B cell (primary cell): Measurements from ENCODE around the gene SVIP.

ENCODE experiments used
- EZH2 ChIP-seq: IDR thresholded peaks from 2 replicates; pipeline ENCODE4 v1.6.1; 2012; ENCODE audit warnings: borderline replicate concordance, low read depth, mild to moderate bottlenecking, moderate library complexity, low read length; ENCODE audit not compliant: insufficient read depth, poor library complexity, severe bottlenecking
- TF ChIP-seq, protein P1 (sequence below): fragments of 200-600 bp; IDR thresholded peaks from one replicate; pipeline ENCODE4 v1.8.0; 2022; ENCODE audit warnings: antibody characterized with exemption, mild to moderate bottlenecking

DNA sequence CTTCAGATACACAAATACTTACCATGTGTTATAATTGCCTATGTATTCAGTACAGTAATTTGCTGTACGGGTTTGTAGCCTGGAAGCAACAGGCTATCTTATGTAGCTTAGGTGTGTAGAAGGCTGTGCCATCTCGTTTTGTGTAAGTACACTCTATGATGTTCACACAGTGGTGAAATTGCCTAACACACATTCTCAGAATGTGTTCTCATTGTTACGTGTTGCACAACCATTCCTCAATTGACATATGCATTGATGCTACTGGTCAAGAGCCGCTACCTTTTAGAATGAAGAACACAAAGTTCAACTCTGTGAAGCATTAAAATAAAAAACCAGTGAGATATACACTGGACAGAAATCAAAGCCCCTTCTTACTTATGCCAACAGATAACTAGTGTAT lies 26.7 kb downstream of the SVIP start:
- TF ChIP-seq, protein P1, sequence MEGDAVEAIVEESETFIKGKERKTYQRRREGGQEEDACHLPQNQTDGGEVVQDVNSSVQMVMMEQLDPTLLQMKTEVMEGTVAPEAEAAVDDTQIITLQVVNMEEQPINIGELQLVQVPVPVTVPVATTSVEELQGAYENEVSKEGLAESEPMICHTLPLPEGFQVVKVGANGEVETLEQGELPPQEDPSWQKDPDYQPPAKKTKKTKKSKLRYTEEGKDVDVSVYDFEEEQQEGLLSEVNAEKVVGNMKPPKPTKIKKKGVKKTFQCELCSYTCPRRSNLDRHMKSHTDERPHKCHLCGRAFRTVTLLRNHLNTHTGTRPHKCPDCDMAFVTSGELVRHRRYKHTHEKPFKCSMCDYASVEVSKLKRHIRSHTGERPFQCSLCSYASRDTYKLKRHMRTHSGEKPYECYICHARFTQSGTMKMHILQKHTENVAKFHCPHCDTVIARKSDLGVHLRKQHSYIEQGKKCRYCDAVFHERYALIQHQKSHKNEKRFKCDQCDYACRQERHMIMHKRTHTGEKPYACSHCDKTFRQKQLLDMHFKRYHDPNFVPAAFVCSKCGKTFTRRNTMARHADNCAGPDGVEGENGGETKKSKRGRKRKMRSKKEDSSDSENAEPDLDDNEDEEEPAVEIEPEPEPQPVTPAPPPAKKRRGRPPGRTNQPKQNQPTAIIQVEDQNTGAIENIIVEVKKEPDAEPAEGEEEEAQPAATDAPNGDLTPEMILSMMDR: no peak
- no peak for TF ChIP-seq EZH2
